ENCODE results near the gene BEX1.
"Not testable (repeated sequence)": the region's sequence is repeated elsewhere in the genome, so short reads cannot be mapped to it uniquely, and the experiment has no call there.

DNA sequence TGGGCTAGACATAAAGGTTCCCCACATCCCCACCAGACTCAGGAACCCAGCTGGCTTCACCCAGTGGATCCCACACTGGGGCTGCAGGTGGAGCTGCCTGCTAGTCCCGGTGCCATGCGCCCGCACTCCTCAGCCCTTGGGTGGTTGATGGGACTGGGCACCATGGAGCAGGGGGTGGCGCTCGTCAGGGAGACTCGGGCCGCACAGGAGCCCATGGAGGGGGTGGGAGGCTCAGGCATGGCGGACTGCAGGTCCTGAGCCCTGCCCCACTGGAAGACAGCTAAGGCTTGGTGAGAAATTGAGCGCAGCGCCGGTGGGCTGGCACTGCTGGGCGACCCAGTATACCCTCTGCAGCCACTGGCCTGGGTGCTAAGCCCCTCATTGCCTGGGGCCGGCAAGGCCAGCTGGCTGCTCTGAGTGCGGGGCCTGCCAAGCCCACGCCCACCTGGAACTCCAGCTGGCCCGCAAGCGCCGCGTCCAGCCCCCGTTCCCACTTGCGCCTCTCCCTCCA is 43.3 kb upstream of the BEX1 start:
- TF ChIP-seq, protein P1, sequence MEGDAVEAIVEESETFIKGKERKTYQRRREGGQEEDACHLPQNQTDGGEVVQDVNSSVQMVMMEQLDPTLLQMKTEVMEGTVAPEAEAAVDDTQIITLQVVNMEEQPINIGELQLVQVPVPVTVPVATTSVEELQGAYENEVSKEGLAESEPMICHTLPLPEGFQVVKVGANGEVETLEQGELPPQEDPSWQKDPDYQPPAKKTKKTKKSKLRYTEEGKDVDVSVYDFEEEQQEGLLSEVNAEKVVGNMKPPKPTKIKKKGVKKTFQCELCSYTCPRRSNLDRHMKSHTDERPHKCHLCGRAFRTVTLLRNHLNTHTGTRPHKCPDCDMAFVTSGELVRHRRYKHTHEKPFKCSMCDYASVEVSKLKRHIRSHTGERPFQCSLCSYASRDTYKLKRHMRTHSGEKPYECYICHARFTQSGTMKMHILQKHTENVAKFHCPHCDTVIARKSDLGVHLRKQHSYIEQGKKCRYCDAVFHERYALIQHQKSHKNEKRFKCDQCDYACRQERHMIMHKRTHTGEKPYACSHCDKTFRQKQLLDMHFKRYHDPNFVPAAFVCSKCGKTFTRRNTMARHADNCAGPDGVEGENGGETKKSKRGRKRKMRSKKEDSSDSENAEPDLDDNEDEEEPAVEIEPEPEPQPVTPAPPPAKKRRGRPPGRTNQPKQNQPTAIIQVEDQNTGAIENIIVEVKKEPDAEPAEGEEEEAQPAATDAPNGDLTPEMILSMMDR (IDR thresholded peaks at IDR 0.05; ENCODE audit: low read depth, low read length): not testable (repeated sequence)
- TF ChIP-seq EZH2phosphoT487 (IDR thresholded peaks at IDR 0.05; ENCODE audit: low read depth): not testable (repeated sequence)

Measured in OCI-LY3 (cell line).